ENCODE results near the gene CASP5. TPM values are rescaled to one million over a fixed set of nuclear protein-coding genes. Genes with fewer than 3 reads are reported as not detected.

The CASP5 gene
- total RNA-seq, 8 experiments from 2014 or later: not detected

Other genes starting within 250 kb of the CASP5 start
- gene CASP12, start 124.7 kb downstream of the CASP5 start, total RNA-seq: under 1 TPM in 1 of 8 experiments, not detected in 7; 0.43 TPM
- gene CASP4, start 54.6 kb downstream of the CASP5 start, total RNA-seq: 100 to 1,000 TPM in 1 of 8 experiments, 10 to 100 TPM in 2, 1 to 10 TPM in 1, under 1 TPM in 3, not detected in 1; 0.18 to 104 (median 8.6) TPM
- gene CASP1, start 12.0 kb upstream of the CASP5 start, total RNA-seq: 100 to 1,000 TPM in 1 of 8 experiments, 10 to 100 TPM in 3, under 1 TPM in 2, not detected in 2; 0.27 to 127 (median 31.3) TPM
- gene CARD16, start 22.2 kb upstream of the CASP5 start, total RNA-seq: 10 to 100 TPM in 4 of 8 experiments, 1 to 10 TPM in 2, under 1 TPM in 2; 0.71 to 46.5 (median 7.6) TPM
- not detected for gene CARD18, start 116.6 kb upstream of the CASP5 start, total RNA-seq

Data from motor neuron (in vitro differentiated cells).